HG03159 (cell line): ENCODE results near the gene CNPY1.
"Not testable (repeated sequence)": the region's sequence is repeated elsewhere in the genome, so short reads cannot be mapped to it uniquely, and the experiment has no call there.

Source experiments
- ATAC-seq: cut with Tn5 transposase; IDR thresholded peaks from one replicate; pipeline ENCODE4 v1.9.1; 2021; ENCODE audit warnings: mild to moderate bottlenecking, moderate library complexity; ENCODE audit not compliant: unreplicated experiment

CNPY1 gene

GRCh38 chr7:155534691-155535090 is 11.7 kb downstream of the CNPY1 start:
- ATAC-seq = no peak

DNA sequence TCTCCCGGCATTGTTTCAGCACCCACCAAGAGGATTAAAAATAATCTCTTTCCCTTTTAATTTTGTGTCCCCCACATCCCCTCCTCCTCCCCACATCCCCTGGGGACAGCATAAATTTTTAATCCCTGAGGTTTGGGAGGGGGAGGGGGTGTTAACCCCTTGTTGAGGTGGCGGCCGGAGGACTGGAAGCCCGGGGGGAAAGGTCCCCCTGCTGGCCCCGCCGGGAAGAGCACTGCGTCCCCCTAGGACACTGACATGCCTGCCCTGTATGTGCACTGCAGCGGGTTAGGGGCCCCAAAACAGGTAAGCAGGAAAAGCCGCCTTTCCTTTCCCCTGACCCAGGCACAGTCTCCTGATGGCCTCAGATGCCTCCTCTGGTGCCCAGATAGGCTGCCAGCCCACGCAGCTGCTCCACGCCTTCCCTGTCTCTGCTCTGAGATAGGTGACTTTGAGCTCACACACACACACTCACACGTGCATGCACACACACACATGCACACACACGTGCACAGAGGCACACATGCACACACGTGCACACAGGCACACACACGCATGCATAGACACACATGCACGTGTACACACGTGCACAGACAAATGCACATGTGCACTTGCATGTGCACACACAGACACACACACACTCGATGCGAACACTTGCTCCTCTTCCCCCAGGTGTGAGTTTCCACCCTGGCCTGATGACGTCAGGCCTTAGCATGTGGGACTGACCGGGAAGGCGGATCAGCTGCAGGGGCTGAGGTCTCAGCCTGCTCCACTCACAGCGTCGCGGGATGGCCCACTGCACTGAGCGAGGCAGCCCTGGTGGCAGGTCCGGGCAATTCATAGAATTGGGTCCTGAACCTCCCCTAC is 12.3 kb downstream of the CNPY1 start:
- ATAC-seq = no peak

- no peak for ATAC-seq
Measured at GRCh38 chr7:155533120-155533826, 13.1 kb downstream of the CNPY1 start.

DNA sequence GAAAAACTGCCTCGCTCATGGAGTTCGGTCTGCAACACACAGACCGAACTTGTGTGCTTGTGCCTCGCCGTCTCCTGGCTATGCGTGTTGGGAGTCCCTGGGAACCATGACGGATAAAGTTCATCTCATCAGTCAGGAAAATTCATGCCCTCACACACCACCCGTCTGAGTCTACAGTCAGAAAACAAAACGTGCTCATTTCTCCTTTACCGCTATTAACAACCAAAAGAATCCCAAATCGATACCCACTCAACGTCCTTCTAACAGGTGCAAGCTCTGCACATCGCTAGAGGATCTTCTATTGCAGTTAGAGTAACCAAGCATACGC is 13.6 kb downstream of the CNPY1 start:
- ATAC-seq = no peak

GRCh38 chr7:155531681-155532080 is 14.7 kb downstream of the CNPY1 start:
- ATAC-seq = no peak

DNA sequence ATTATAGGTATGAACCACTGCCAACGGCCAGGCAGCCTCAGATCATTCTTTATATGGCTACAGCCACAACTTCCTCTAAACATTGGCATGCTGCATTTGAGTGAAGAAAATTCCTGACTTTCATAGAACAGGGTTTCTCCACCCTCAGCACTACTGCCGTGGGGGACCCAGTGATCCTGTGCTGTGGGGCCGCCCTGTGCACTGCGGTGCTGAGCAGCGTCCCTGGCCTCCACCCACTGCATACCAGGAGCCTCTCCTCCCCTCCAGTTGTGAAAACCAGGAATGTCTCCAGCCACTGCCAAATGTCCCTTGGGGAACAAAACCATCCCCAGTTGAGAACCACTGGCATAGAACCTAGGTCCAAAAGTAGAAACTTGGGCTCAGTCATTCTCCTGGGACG is 15.8 kb downstream of the CNPY1 start:
- ATAC-seq = no peak

DNA sequence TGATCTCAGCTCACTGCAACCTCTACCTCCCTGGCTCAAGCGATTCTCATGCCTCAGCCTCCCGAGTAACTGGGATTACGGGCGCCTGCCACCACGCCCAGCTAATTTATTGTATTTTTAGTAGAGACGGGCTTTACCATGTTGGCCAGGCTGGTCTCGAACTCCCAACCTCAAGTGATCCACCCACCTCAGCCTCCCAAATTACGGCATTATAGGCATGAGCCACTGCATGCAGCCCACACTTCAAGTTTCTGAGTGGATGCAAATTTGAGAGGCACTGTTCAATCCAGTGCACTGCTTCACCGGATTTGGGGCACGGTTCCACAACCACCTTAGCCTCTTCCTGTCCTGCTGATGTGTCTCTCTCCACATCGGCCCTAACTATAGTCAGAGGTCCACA is 16.5 kb downstream of the CNPY1 start:
- no peak for ATAC-seq

- ATAC-seq = no peak
Measured at GRCh38 chr7:155529346-155529745, 17.0 kb downstream of the CNPY1 start.

GRCh38 chr7:155527664-155528063 is 18.7 kb downstream of the CNPY1 start:
- no peak for ATAC-seq

- ATAC-seq = no peak
Measured at GRCh38 chr7:155526225-155526624, 20.1 kb downstream of the CNPY1 start.

GRCh38 chr7:155524018-155524556 is 22.3 kb downstream of the CNPY1 start:
- ATAC-seq = no peak

DNA sequence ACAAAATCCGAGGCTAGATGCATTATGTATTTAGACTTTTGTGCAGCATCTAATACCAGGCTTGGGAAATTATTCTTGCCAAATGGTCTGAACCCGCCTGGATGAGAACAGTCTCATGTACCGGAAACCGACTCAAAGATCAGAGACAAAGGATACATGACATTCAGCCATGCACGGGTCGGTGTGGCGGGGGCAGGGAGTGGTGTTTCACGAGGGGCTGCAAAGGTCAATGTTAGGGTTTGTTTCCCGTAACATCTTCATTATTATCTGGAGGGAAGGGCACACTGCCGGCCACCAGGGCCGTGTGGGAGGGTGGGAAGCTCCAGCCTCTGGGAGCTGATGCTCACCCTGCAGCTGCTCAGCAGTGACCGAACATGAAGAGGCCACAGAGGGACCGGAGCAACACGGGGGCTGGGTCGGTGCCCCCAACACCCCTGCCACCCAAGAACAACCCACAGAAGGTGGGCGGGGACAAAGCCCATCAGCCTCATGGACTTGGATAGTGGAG is 23.1 kb downstream of the CNPY1 start:
- no peak for ATAC-seq

DNA sequence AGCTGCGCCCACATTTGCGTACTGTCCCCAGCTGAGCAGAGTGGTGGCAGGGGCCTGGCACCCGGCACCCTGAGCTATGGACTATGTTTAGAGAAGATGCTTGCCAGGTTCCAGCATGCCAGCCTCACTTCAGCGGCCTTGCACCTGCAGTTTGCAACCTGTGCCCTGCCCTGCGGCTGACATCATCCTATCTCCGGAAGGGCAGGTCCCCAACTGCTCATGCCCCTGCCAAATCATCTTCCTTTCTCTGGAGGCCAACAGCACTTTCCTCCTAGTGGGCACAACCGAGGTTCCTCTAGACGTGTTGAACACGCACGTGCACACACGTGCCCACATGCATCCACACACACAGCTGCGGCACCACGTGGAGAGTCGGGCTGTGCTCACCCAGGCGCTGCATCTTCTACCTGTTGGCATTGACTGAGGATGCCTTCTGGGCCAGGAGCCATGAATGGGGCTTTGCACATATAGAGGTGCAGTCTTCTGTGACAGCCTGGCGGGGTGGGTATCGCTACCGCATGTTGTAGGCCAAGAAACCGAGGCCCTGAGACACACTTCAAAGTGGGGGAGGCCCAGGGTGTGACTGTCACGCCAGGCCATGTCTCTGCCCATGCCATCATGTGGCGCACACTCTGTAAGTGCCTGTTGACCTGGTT is 24.5 kb downstream of the CNPY1 start:
- ATAC-seq = no peak

DNA sequence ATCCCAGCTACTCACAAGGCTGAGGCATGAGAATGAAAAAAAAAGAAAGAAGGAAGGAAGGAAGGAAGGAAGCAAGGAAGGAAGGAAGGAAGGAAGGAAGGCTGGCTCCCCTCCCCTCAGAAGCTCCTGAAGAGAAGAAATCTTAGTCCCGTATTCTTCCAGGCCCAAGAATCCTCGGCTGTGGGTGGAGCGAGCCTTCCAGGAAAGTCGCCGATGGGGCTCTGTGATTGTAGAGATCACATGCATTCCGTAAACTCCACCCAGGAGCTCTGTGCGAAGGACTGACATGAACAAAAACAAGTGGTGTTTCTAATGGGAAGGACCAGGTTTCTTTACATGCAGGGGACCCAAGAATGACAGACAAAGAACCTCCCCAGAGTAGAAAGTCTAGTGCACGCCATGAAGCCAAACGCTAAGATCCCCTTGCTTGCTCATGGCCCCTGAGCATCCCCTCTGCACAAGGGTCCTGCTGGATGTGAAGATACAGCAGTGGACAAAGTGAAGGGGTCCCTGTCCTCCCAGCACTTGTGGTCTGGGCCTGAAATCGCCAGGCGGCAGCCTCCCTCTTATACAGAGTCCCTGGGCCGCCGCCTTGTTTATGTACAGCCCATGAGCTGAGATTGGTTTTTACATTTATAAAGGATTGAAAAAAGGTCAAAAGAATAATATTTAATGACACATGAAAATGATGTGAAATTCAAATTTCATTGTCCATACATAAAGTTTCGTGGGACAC is 25.2 kb downstream of the CNPY1 start:
- no peak for ATAC-seq

DNA sequence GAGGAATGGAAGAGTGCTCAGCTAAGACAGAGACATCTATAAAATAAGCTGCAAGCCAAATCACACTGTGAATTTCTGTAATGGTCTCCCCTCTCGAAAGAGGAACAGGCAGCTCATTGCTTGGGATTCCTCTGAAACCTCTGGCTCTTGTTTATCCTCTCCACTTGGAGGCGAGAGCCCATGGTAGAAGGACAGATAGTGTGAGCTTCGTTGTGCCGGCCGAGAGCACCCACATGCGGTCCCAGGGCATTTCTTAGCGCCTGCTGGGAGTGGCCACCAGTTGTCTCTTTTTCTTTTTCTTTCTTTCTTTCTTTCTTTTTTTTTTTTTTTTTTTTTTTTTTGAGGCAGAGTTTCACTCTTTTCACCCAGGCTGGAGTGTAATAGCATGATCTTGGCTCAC is 26.2 kb downstream of the CNPY1 start:
- no peak for ATAC-seq

GRCh38 chr7:155519358-155519757 is 27.0 kb downstream of the CNPY1 start:
- ATAC-seq = not testable (repeated sequence)

DNA sequence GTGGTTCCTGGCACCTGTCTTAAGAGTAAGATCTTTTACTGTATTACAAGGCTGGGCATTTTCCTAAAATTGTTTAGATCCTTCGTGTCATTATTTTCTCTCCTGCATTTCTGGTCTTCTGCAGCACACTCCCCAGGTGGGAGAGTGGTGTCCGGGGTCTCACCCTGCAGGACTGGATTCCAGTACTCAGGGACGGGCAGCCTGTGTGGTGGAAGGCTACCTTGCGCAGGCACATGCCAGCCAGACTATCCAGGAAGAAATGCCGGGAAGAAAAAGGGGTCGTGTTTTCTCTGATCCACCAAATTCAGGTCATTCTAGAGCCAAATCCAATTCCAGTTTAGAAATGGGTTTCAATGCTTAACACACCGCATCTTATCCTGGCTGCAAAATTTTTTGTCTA is 27.7 kb downstream of the CNPY1 start:
- ATAC-seq = no peak

GRCh38 chr7:155517969-155518368 is 28.4 kb downstream of the CNPY1 start:
- ATAC-seq = no peak

GRCh38 chr7:155517452-155517851 is 28.9 kb downstream of the CNPY1 start:
- no peak for ATAC-seq

DNA sequence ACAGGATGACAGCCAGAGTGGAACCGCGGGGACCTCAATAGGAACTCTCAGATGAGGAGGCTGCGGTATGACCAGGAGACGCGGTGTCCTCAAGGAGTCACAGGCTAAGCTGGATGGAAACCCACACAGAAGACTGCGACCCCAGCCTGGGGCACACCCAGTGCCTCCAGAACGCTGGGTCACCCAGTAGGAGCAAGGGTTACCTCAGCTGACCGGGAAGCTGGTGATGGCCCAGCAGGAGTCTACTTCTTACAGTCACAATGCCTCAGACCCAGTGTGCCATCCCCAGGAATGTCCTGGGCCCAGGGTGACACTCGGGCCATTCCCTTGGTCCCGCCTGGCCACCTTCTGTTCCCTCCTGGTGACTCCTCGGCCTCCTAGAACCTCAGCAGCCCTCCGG is 29.9 kb downstream of the CNPY1 start:
- ATAC-seq = no peak

- no peak for ATAC-seq
Measured at GRCh38 chr7:155515318-155515717, 31.0 kb downstream of the CNPY1 start.
